GM18867 (cell line): ENCODE data around the gene USP37.

Experiments used
- ATAC-seq: cut with Tn5 transposase; IDR thresholded peaks from one replicate; pipeline ENCODE4 v1.9.1; 2021; ENCODE audit warnings: mild to moderate bottlenecking, moderate library complexity; ENCODE audit not compliant: unreplicated experiment

Gene USP37

DNA sequence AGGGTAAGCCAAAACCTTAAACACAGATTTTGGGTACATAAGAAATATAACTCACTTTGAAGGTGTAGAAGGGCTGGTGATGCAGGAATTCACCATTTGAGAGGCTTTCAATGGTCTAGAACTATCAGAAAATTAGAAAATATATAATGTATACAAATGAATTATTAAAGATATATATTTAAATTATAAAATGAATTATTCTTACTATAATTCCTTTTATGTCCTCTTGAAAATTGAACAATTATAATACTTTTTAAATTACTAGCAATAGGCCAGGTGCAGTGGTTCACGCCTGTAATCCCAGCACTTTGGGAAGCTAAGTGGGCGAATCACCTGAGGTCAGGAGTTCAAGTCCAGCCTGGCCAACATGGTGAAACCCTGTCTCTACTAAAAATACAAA is 88.6 kb downstream of the USP37 start:
- ATAC-seq: no peak

DNA sequence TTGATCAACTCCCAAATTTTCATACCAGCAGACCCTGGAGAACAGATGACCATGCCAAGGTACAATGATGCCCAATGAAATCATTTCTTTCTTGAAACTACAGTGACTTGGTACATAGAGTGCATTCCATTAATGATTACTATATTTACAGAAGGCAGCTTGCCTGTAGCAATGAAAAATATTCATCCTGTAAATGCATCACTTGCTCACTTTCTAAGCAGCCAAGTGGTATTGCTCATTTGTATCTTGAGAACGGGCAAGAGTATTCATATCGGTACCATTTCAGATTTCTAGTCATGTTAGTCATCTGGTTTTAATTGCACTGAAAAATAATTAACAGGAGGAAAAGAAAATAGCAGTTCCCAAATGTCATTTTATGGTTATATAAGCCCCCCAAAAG is 89.6 kb downstream of the USP37 start:
- no peak for ATAC-seq

DNA sequence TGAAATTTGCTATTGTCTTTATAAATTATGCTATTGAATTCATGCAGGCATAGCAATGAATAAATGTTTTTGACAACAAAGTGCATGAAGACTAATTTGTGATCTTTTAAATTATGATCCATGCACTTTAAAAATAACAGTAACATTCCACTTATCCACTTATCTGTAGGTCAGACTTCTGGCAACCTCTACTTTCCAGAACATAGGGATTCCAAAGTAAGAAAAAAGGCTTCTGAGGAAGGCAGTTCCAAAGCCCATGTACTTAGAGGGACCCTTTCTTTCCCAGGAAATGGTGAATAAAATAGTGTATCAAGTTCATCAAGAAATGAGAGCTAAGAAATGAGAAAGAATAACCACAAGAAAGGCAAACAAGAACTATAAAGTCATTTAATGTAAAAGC is 90.9 kb downstream of the USP37 start:
- ATAC-seq: no peak

DNA sequence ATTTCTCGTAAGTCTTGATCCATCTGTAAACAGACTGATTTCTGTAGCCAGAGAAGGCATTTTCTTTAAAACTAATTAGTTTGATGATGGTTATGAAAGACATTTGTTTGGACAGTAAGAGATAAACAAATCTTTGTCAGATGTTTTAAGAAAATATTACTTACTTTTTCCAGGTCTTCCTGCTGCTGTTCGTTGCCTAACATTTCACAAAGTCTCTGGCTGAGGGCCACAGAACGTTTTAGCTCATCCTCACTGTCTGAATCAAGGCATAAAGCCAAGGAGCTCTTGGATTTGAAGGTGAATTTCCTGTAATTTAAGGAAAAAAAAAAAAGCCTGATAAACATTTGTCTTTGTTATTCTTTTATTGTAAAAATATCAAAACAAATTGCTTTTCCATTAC is 91.5 kb downstream of the USP37 start:
- ATAC-seq: no peak

DNA sequence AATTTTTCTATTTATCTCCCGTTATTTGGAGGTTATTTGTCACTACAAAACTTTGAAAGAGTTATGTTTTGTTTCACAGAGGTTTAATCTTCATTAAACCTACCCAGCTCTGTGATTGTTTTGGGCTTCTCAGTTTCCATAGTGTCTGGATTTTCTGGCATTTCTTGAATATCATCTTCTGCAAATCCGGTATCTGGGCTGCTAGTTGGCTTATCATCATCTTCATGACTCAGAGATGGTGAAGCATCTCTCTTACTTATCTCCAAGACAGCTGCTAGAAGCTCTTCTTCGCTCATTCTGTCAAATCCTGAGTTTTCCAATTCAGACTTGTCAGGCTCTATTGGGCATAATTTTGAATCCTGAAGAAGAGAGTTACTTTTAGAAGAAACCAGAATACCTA is 93.6 kb downstream of the USP37 start:
- no peak for ATAC-seq

DNA sequence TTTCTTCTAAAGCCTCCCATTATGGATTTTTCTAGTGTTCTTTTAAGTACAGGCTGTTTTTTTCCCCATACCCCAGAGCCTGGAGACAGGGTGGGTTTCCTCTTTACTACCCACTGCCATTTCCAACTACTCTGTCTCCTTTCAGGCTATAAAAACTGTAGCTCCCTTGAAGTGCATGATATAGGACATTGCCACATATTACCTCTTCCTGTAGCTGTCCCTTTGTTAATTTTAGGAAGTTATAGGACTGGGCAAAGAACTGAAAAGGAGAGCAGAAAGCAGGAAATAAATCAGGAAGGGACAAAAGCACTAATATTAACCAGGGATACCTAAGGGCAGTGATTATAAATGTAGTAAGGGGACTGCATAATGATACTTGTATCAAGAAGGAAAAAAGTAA is 95.2 kb downstream of the USP37 start:
- no peak for ATAC-seq

DNA sequence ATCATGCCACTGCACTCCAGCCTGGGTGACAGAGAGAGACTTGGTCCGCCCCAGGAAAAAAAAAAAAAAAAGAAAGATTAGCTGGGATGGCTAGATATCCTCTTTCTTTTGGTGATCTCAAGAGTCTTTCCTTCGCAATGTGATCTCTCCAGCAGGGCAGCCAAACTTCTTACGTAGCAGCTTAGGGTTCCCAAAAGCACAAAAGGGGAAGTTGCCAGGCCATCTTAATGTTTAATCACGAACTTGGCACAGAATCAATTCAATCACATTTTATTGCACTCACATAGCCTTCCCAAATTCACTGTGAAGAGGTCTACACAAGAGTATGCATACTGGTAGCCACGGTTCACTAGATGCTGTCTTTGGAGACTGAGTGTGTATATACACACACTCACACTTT is 96.2 kb downstream of the USP37 start:
- no peak for ATAC-seq

DNA sequence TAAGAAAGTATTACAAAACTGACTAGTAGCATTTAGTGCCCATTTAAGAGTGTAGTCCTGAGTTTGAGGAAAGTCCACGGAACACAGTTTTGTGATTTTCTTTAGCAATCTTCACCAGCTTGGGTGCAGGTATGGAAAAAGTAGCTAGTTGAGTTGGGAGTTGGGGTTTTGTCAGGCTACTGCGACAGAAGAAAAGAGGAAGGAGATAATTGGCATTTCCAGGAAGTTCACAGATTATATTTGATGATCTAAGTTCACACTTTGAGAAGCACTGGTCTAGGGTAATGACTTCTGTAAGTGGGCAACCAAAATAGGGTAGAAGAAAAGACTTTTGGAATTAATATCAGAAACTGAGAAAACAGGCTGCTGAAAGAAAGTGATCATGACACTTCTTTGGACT is 97.1 kb downstream of the USP37 start:
- ATAC-seq: no peak

DNA sequence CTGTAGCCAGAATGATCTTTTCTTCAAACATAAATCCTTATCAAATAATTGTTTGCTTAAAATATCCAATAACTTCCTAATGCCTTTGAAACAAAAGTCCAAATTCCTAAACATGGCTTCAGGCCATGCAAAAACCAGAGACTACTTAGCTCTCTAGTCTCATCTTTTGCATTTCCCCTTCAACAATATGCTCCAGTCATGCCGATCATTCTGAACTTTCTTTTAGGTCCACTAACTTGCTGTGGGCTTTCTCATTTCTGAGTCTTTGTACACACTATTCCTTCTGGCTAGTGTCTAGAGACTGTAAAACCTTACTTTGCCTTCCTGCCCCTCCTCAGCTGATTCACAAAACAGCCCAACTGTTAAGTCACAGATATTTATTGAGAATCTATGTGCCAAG is 97.7 kb downstream of the USP37 start:
- ATAC-seq: no peak

DNA sequence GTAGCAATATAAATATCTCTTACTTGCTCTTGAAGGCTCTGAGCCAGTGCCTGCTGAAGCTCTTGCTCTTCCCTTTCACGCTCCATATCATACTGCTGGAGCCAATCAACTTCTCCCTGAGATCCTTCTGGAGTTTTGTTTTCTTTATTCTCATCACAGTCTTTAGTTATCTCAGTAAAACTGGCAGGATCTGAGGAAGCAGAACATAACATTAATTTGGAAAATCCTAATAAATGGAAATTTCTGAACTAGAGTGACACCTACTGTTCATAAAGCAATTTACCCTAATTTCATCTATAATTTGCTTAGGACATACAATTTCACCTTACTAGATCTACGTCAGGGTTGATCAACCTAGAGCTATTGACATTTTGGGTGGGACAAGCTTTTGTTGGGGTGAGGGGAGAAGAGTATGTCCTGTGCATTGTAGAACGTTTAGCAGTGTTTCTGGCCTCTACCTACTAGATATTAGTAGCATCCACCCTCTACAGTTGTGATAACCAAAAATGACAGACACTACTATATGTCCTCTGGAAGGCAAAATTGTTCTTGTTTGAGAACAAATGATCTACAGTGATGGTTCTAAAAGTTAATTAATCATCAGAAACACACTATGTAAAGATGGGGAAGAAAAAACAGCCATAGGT is 102.0 kb downstream of the USP37 start:
- ATAC-seq: no peak

DNA sequence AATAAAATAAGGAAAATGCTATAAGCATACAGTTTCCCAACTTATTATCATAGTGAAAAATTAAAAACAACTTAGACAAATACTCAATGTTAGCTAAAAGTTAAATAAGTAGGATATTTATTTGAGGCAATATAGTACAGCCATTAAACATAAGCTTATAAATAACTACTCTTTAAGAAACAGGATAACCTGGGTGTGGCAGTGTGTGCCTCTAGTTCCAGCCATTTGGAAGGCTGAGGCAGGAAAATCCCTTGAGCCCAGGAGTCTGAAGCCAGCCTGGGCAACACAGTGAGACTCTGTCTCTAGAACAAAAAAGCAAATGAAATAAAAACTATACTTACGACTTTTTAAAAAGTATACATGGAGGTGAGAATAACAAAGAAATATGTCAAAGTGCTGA is 109.6 kb downstream of the USP37 start:
- ATAC-seq: no peak

DNA sequence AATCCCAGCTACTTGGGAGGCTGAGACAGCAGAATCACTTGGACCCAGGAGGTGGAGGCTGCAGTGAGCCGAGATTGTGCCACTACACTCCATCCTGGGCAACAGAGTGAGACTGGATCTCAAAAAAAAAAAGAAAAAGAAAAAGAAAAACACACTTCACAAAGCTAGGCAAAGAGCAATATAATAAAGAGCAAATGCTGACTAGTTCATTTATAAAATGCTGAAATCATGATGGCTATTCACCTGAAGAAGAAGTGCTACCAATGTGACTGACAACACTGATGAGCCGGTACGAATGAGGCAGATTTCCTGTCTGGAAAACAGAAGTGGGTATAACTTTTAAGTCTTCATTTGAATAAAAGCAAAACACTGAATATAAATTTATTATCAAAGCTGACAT is 111.3 kb downstream of the USP37 start:
- no peak for ATAC-seq

DNA sequence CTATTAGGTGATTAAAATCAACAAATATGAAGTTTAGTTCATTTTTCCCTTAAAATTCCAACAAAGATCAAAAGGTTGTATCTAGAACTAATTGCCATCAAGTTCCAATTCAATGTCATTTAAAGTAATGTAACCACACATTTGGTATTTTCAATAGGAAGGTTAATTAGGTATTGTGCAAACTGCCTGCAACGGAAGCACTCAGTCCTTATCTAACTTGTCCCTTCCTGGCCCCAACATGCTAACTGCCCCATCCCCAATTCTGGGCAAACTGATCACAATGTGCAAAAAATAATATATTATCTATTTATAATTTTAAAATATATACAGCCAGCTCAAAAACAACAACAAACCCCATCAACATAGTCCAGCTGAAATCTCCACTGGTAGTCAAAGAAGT is 116.1 kb downstream of the USP37 start:
- ATAC-seq: no peak

DNA sequence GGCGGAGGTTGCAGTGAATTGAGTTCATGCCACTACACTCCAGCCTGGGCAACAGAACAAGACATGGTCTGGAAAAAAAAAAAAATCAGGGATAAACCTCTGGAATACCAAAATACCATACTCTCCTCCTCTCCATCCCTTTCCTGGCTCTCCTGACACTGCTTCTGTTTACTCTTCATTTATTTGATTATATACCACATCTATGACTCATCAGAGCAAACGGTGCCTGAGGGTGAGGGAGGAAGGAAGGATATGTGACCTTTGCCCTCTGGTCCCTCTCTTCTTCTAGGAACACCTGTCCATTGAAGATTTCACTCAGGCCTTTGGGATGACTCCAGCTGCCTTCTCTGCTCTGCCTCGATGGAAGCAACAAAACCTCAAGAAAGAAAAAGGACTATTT is 119.2 kb downstream of the USP37 start:
- no peak for ATAC-seq

DNA sequence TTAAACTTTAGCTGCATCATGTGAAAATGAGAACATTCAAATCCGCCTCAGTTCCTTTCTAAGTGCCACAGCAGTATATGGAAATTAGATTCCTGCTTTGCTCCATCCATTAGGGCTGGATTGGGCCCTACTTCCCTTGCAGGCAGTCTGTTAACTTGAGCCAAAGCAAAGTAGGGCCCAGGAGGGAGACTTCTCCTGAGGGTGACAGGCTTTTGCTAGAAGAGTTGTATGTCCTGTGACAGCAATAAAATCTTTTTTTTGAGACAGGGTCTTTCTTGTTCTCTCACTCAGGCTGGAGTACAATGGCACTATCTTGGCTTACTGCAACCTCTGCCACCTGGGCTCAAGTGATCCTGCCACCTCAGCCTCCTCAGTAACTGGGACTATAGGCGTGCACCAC is 121.1 kb downstream of the USP37 start:
- ATAC-seq: no peak

DNA sequence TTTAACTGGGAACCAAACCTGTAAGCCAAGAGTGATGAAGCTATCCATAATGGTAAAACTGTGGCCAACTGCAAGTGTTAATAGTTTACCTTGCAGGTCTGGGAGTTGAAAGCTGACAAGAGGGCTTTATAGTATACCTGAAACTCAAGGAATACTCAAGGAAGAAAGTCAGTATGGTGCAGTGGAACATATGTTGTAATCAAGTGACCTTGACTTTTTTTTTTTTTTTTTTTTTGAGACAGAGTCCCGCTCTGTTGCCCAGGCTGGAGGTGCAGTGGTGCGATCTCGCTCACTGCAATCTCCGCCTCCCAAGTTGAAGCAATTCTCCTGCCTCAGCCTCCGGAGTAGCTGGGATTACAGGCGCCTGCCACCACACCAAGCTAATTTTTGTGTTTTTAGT is 121.6 kb downstream of the USP37 start:
- ATAC-seq: no peak

DNA sequence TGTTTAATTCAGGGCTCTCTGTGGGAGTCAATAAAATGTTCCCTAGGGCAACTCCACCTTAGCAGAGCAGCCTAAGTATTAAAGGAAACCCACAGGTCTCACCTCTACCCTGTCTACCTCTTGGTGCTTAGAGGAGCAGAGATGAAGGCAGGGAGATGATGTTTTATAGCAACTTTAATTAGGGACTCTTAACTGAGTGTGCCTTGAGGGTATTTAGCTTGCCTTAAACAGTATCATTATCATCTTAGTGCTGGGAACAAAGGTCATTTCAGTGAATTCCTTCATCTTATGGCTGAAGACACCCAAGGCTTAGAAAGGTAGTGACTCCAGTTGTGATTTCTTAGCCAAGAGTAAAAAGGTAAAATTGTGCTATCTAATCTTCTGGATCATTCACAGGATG is 122.5 kb downstream of the USP37 start:
- no peak for ATAC-seq

DNA sequence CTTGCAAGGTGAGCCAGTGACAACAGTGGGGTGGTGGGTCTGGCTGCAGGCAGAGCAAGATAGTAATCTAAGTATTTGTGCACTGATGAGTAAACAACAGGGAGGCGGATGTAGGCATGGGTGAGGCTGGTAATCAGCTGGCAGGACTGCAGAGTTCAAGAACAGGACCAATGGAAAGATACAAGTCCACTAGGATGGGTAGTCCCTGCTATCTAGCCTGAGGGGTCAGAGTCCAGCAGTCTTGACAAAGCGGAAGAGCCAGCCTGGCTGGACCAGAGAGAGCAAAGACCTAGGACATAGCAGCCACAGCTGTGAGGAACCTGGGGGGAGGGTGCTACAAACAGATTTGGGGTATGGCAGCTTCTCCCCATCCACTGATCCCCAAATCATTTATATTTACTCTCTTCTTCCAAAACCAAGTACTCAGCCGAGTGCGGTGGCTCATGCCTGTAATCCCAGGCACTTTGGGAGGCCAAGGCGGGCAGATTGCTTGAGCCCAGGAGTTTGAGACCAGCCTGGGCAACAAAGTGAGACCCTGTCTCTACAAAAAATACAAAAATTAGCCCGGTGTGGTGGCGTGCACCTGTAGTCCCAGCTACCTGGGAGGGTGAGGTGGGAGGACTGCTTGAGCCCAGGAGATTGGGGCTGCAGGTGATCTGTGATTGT is 123.3 kb downstream of the USP37 start:
- no peak for ATAC-seq

DNA sequence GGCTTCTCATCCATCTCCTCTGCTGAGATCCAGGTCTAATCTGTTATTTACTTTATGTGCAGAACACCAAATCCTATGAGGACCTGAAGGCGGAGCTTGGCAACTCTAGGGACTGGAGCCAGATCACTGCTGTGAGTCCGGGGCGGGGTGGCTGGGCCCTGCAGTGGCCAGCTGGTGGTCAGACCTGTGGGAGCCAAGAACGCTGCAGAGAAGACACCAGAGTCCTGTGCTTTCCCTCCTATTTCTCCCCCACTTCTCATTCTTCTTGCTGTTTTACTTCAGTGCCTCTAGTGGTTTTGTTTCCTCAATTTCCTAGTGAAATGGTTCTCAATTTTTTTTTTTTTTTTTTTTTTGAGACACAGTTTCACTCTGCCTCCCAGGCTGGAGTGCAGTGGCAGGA is 129.6 kb downstream of the USP37 start:
- no peak for ATAC-seq

DNA sequence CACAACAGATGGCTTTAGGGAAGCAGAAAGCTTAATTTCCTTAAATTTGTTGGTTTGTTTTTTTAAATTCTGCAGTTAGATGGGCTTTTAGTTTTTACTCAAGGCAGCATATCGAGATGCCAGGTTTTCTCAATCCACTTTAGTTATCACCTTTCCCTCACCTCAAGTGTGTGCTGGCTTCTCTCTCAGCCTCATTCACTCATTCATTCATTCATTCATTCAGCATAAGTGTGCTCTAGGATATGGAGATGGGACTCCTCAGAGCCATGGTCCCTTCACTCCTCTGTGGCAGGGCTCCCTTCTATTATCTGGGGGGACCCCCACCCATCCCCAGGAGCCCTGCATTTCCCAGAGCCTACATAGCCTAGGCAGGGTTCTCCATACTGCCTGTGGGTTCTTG is 130.2 kb downstream of the USP37 start:
- no peak for ATAC-seq

DNA sequence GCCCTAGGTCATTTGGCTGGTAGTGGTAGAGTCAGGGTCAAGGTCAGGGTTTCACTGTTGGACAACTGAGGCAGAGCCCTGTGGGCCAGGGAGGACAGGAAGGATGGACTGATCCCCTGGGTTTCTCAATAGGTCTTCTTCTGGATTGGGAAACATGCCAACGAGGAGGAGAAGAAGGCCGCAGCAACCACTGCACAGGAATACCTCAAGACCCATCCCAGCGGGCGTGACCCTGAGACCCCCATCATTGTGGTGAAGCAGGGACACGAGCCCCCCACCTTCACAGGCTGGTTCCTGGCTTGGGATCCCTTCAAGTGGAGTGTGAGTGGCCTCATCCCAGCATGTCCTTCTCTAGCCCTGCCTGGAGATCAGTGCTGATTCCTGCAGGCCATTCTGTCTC is 131.2 kb downstream of the USP37 start:
- ATAC-seq: no peak

DNA sequence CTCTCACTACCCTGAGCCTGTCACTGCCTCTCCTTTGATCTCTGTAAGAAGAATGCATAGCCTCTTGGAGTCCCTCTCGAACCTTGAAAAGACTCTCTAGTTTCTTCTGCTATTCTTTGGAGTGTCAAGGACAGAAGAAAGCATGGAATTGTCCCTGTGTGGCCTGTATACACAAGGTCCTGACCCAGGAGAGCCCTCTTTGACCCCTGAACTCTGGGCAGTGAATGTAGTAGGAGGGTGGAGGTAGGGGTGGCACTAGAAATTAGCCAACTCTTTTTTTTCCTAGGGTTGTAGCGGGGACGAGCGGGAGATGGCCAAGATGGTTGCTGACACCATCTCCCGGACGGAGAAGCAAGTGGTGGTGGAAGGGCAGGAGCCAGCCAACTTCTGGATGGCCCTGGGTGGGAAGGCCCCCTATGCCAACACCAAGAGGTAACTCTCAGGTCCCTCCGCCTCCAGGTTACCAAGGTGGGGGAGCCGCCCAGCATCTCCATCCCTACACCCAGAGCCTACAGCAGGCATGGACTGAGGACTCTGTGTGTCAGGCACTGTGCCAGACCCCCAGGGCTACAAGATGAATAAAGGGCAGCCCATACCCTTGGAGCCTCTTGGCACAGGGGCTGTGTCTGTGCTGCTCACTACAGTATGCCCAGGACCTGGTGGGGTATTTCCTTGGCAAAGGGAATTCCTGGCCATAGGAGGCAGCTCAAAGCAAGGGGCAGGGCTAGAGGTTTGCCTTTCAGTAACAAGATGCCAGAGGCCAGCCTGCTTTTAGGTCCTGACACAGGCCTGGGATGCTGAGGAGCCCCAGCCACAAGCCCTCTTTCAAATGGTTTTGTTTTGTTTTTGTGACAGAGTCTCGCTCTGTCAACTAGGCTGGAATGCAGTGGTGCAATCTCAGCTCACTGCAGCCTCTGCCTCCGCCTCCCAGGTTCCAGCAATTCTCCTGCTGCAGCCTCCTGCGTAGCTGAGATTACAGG is 132.9 kb downstream of the USP37 start:
- ATAC-seq: no peak
